Fibroblast of mammary gland (primary cell): ENCODE results near the gene AVEN.

Source experiments
- DNase-seq: peaks from one replicate; pipeline ENCODE4 v3.0.0-alpha.2; 2010; ENCODE audit warnings: low read depth
- H3K4me3 ChIP-seq: 2 replicates; pipeline ENCODE4 v1.5.1; 2011; ENCODE audit warnings: low read depth, mild to moderate bottlenecking, low read length, moderate library complexity; ENCODE audit not compliant: control insufficient read depth
- CTCF ChIP-seq: conservative IDR thresholded peaks from 2 replicates; pipeline ENCODE4 v1.5.1; 2011; ENCODE audit warnings: low read depth, low read length, inconsistent platforms; ENCODE audit not compliant: control insufficient read depth, insufficient read depth

Gene AVEN

GRCh38 chr15:33912326-33912725, 126.7 kb downstream of the AVEN start:
- no peak for TF ChIP-seq CTCF
- no peak for DNase-seq
- no peak overlapping the region for H3K4me3 ChIP-seq

- TF ChIP-seq CTCF: no peak
These were observed 128.3 kb downstream of the AVEN start for GRCh38 chr15:33910741-33911140.

GRCh38 chr15:33908406-33908805, 130.6 kb downstream of the AVEN start:
- TF ChIP-seq CTCF: no peak
- DNase-seq: peak; percentile 78
- H3K4me3 ChIP-seq: no peak overlapping the region

More at GRCh38 chr15:33910741-33911140, 128.3 kb downstream of the AVEN start:
- peak; percentile 80 for DNase-seq
- H3K4me3 ChIP-seq: no peak overlapping the region

- no peak overlapping the region for H3K4me3 ChIP-seq
- DNase-seq: no peak
- no peak for TF ChIP-seq CTCF
These were observed 131.7 kb downstream of the AVEN start for GRCh38 chr15:33907326-33907725.

GRCh38 chr15:33903661-33904060, 135.3 kb downstream of the AVEN start:
- no peak for DNase-seq
- TF ChIP-seq CTCF: no peak
- no peak overlapping the region for H3K4me3 ChIP-seq

- no peak for TF ChIP-seq CTCF
- H3K4me3 ChIP-seq: no peak overlapping the region
- no peak for DNase-seq
These were observed 137.0 kb downstream of the AVEN start for GRCh38 chr15:33902043-33902442.

GRCh38 chr15:33894193-33894592, 144.8 kb downstream of the AVEN start:
- no peak for TF ChIP-seq CTCF
- H3K4me3 ChIP-seq: no peak overlapping the region
- DNase-seq: no peak
